Mesenteric fat pad (tissue), 1 donor: ENCODE results near the gene PRAC1. TPM values are rescaled to one million over a fixed set of nuclear protein-coding genes. Genes with fewer than 3 reads are reported as not detected.
"Not testable (repeated sequence)": the region's sequence is repeated elsewhere in the genome, so short reads cannot be mapped to it uniquely, and the experiment has no call there.

ENCODE experiments used
- DNase-seq: peaks from one replicate; pipeline ENCODE4 v3.0.0-alpha.2; 2020; ENCODE audit warnings: low spot score
- total RNA-seq: library from RNA; stranded (reverse); fragmentation: NEBNext Ultra II Directional; extraction: Animal tissue kit (Norgen Biotek cat#: 25700); gene quantifications from one replicate; pipeline ENCODE4 v1.2.1, GENCODE V29; 2021
- donor health status: DM: yes; HTN: yes; CAD: no.

PRAC1 gene
- total RNA-seq, 1 donor from 2014 or later: not detected

DNA sequence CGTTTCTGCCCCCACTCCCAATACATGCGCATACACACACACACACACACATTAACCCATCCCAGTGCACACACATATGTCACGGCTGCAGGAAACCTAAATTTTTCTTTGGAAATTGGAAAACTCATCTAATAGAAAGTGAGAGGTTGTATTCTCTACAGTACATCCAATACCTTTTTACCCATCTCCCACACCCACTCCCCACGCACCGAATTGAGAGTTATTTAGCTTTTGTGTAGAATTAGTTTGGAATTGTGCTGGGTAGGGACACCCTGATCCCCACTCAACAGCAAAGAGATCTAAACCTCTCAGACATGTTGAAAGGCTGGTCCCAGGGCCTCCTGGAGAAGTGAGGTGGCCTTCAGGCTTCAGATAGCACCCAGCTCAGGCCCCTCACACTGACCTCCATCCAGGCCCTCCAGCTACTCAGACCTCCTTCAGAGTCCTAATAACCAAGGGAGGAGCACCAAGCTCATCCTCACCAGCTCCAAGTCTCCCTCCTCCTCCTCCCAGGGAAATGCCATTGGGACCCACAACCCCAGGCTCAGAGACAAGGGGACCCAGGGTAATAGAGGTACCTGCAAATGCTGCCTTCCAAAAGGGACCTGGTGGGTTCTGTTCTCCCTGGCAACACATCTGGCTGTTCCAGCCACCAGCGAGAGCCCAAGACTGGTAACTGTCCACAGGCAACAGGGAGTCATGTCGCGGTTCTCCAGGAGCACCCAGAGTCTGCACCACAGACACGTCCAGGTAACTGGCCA, 5.3 kb upstream of the PRAC1 start:
- no peak for DNase-seq

DNA sequence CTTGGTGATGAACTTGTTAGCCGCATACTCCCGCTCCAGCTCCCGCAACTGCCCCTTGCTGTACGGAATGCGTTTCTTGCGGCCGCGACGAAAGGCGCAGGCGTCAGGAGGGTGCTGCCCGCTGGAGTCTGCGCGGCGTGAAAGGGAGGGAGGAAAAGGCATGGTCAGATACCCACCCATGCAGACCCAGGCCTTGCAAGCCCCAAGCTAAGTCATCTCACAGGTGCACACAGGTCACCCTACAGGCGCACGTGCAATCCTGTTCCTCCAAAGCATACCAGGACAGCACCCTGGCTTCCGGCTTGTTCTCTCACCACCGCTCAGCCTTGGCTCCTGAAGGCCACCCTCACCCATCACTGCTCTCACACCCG, 4.6 kb upstream of the PRAC1 start:
- DNase-seq: no peak

DNA sequence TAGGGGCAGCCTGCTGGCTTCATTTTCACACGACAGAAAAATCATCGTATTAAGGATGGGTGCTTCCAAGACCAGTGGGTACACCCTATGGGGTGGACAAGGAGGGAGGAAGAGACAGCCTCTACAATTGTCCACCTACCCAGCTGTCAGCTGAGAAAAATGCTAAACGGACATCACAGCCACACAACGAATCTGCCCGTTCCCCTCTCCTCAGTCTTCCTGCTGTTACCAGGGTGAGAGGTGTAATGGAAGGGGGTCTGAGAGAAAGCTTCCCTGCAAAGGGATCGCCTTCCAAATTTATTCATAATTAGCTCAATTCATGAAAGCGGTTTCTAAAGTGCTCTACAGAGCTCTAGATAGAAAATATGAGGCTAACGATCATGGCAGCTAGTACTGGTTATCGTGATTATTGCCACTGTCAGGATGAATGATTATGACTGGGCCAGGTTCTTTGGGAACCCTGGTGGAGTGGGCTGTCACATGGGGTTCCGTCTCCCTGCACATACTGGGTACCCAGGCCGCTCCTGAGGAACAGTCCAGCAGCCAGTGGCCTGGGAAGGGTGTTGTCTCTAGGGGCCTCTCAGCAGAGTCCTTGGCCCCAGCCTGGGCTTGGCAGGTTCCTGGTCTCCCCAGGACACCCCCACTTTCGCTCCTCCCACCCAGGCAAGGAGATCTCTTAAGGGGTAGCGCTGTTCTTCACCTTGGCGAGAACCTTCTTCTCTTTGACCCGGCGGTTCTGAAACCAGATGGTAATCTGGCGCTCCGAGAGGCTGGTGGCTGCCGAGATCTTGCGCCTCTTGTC, 4.0 kb upstream of the PRAC1 start:
- no peak for DNase-seq

DNA sequence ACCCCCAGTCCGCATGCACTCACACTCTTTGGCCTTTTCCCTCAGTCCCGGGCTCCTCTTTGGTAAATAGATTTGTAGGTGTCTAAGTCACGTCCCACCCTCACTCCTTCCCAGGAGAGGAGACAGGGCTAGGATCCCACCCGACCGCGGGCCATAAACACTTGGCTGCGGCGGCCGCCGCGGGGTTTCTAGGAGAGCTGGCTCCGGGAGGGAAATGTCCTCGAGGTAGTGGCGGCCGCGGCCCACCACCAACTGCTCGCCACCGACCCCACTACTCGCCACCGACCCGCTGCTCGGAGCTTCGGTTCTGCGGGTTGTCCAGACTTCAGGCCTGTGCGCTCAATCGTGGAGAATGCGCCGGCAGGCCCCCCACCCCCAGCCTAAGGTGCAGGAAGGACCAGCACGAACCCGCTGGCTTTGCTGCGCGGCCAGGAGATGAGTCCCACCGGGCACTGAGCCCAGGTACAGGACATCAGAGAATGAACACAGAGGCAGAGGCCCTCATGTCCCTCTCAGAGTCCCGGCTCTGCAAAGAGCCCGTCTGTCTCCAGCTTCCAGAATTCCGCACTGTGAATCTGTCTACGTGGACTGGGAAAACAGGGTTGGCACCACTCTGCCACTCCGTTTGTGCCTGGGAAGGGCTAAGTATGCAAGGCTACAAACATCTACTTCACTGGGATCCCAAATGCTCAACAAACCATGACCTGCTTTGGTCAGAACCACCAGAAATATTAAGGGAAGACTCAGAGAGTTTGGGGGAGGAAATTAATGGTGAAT, 3.2 kb upstream of the PRAC1 start:
- no peak for DNase-seq

DNA sequence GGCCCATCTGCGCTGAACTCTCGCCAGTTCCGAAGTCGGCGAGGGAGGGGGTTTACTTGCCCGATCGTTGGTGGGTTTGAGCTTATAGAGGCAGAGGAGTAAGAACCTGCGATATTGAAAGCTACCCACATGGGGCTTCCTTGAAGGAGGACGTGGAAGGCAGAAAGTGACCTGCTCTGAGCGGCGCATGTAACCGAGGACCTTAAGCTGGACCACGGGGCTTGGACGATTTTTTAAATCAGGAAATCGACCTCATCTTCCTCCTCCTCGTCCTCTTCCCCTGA, 2.6 kb upstream of the PRAC1 start:
- DNase-seq: no peak

DNA sequence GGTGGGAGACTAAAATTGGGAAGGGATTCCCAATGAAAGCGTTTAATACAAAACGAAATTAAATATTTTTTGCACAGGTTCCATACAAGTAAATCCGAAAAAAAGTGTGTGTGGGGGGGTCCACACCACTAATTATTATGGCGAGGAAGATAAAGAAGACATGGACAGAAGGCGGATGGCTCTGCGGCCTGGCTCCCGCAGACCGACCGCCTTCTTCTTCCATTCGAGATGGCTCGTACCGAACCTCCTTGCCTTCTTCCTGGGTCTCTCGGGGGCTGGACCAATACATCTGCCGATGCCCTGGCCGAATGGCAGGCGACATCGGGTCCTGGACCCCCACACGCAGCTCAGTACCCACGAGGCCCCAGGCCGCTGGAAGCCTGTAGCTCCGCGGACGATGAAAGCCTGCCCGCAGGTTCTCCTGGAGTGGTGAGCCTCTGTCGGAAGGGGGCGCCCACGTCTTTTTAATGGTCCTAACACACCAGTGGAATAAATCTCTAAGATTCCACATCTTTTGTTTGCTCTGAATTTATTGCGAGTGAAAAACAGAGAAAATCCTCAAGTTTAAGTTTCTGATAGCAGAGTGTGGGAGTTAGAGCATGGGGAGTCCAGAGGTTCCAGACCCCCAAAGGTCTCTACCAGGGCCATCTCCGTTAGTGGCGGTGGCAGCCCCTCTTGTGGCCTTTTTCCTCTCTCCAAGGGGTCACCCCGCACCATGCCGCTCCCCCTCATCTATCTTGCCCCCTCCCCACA, 2.1 kb upstream of the PRAC1 start:
- no peak for DNase-seq

DNA sequence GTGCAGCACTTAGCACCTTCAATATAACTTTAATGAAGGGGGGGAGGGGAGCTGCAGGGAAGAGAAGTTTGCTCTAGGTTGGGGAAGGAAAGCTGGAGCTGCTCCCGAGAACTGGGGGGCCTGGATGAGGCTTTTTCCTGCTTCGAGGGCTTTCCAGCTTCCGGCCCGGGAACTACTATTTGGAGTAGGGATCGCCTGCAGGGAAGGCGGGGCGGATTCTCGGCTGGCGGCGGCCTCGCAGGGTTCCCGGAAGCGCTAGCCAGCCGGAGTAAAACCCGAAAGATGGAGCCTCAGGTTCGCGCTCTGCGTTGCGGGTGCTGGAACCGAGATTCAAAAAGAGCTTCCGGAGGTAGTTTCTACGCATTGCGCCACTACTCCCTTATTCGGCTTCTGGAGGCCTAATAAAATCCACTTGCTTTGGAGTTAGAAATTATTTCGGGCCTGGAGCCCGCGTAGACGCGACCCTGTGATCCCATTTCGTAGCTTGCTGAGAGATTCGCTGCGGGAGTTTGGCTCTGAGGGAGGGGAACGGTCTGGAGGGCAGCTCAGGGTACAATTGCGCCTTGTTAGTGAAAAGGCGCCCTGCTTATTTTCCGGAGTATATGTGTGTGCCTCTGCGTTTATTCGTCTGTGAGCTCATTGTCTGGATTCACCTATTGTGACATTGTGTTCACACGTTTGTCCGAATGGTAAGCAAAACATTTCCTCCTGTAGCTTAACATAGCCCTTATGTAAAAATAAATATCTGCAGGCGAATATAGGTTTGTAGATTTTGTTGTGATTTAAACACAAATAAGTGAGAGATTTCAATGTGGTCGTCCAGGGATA, 1.3 kb upstream of the PRAC1 start:
- no peak for DNase-seq

DNA sequence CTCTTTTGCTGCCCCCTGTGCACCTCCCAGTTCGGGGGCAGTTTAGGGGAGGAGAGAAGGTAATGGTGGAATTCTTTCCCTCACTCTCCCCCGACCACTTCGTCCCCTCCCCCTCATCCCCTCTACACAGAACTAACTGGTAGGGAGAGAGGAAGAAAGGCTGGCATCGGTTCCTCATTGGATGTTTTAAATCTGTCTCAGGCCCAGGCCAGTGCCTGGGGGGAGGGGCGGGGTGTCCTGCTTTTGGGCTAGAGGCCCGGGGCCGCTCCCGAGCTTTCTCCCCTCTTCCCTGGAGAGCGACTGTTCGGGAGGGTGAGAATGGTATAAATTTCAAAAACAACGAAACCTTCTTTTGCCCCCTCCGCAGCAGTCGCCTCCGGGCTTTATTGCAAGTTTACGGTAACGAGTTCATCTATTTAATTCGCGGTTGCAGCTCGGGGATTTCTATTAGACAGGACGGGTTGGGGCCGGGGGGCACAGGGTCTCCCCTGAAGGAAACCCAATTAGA, 651 bp upstream of the PRAC1 start, which contains the start of gene PRAC2:
TSS of gene PRAC2 (plus strand) at position 271 of the 508 bp plus-strand sequence. CDS start 1,226 bp downstream, outside the sequence.
- DNase-seq: no peak

DNA sequence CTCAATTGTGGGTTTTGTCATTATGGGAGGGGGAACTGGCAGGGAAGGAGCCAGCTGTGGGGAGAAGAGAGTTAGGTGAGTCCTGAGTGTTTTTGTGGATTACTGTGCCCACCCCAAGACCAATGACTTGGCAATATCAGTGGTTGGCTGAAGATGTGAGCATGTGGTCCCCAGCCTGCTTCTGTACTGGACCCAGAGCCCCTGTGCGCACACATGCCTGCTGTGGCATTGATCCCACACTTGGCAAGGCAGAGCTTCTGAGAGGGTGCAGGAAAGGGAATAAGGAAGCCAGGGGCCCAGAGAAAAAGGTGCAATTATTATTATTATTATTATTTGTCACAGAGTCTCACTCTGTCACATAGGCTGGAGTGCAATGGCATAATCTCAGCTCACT, 1.3 kb downstream of the PRAC1 start:
- DNase-seq: no peak

DNA sequence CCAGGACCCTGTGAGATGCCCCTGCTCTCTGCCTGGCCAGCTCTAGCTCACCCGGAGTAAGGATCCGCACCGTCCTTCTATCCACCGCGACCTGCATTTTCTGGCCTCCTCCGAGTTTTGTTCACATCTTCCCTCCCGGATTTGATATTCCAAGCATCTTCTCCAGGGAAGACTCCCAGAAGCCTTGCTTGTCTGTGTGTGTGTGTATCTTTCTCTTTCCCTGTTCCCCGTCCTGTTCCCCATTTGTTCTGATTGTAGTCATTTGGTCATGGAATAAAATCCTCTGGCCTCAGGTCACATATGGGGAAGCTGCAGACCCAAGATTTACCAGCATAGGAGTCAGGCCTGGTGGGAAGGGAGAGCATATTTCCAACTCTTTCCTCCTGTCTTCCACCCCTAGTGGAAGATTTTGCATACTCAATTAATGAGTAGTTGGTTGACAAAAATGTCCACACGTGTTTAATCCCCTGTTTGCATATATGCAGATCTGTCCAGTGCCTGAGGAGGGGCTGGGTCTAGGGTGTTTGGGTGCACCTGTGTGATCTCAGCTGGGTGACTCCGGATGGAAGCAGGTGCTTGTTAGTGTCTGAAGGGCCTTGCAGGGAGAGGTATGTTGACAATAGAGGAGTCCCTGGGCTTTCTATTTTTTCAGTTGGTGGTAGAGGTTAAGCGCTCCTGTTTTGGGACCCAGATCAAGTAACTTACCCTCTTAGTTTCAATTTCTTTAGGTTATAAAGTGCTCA, 1.9 kb downstream of the PRAC1 start:
- DNase-seq: no peak

DNA sequence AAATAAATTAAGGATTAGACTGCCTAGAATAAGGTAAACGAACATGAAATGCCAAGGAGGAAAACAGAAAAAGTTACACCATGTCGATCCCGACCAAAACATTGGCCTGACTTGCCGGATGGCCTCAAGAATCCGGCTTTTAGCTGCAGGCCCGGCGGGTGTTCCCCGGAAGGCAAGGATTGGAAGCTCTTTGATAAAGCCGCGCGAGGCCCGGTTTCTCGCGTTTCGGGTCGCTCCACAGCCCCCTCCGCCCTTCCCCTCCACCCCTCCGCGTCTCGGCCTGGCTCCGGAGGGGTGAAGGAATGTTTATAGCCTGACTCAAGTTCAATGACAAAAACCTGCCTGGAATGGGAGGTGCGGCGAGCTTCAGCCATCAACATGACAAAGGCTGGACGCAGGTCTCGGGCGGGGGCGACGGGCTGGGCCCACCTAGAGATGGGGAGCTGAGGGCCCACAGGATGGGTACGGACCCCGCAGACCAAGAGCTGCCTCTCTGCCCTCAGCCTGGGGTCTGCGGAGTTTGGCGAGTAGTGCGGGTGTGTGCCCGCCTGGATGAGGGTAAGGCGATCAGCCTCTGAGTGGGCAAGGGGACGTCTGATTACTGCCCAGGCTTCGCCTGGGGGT, 2.6 kb downstream of the PRAC1 start:
- no peak for DNase-seq

DNA sequence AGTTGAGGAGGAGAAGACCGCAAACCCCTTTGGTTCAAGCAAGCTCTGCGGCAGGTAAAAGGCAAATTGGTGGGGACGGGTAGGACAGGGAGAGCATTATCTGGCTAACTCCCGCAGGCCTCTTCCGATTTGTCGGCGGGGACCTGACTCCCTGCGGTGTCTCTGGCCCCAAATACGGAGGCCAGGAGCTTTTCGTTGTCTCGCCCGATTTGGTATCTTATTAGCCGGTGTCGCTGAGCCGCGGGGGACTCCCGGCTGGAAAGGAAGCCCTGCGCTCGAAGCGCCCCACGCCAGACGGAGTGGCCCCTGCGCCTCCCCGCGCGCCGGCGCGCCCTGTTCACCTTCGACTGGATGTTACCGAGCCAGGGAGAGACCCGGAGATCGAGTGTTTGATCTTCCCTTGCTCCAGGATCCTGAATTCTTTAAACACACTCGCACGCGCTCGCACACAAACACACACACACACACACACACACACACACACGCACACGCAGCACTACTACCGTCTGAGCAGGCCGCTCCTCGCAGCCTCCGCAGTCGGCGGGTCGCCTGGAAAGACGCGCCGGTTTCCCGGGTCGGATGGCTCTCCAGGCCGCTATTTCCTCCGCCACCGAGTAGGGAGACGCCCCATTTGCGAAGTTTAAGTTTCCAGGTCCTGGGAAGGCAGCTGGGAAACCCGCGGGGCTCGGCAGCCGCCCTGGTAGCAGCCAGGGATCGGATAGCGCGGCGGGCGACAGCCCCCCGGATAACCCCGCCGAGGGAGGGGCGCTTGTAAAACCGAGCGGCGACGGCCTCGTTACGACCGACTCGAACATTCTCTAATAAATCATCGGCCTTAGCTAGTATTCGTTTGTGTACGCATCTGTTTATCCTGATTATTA, 3.3 kb downstream of the PRAC1 start:
- no peak for DNase-seq

DNA sequence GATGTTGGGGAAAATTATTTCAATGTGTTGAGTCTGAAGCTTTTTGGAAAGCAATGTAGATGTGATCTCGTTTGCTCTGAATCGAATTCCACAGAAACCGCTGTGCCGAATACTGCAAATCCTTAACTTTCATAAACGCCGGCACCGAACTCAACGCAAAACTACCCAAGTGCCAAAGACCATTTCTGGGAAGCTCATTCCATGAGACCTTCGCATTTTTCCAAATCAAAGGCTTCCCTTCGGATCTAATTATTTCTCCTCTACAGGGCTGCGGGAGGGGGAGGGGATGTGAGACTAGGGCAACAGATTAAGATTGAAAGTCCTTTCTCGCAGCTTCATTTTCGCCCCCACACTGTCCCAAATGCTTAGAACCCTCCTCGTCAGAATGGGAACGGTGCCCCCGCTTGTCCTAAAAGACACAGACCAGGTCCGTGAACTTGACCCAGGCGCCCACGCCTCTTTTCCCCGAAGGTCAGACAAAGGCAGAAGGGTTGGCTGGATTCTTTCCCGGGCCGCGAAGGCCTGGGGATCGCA, 4.0 kb downstream of the PRAC1 start:
- DNase-seq: no peak

DNA sequence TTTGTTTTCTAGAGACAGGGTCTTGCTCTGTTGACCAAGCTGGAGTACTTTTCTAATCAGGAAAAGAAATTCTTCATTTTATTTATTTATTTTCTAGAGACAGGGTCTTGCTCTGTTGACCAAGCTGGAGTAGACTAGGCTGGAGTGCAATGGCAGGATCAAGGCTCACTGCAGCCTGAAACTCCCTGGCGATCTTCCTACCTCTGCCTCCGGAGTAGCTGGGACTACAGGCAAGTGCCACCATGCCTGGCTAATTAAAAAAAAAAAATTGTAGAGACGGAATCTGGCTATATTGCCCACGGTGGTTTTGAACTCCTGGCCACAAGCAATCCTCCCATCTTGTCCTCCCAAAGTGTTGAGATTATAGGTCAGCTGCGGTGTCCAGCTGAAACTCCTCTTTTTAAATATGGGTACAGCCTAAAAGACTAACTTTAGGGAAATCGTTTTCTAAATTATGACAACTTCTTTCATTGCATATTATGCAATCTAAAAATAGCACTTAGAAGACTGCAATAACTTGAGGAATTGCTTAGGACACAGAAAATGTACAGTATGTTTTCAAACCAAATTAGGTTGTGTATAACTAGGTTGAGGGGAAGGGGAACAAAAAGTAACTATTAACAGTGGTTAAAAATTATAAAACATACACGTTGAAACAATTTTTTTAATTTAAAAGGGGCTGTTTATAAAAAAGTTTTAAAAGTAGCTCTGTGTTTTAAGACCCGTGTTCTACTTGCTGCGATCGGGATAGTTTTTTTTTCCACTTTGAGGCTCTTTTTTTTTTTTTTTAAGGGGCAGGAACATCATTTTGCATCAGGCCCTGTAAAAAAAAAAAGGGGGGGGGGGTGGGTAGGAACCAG, 4.7 kb downstream of the PRAC1 start:
- no peak for DNase-seq

DNA sequence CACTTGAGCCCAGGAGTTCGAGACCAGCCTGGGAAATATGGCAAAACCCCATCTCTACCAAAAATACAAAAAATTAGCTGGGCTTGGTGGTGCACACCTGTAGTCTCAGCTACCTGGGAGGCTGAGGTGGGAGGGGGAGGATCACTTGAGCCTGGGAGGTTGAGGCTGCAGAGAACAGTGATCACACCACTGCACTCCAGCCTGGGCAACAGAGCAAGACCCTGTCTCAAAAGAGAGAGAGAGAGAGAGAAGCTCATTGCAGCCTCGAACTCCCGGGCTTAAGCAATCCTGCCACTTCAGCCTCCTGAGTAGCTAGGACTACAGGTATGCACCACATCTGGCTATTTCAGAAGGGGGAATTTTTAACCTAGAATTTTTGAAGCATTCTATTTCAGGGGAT, 5.8 kb downstream of the PRAC1 start:
- DNase-seq: not testable (repeated sequence)

DNA sequence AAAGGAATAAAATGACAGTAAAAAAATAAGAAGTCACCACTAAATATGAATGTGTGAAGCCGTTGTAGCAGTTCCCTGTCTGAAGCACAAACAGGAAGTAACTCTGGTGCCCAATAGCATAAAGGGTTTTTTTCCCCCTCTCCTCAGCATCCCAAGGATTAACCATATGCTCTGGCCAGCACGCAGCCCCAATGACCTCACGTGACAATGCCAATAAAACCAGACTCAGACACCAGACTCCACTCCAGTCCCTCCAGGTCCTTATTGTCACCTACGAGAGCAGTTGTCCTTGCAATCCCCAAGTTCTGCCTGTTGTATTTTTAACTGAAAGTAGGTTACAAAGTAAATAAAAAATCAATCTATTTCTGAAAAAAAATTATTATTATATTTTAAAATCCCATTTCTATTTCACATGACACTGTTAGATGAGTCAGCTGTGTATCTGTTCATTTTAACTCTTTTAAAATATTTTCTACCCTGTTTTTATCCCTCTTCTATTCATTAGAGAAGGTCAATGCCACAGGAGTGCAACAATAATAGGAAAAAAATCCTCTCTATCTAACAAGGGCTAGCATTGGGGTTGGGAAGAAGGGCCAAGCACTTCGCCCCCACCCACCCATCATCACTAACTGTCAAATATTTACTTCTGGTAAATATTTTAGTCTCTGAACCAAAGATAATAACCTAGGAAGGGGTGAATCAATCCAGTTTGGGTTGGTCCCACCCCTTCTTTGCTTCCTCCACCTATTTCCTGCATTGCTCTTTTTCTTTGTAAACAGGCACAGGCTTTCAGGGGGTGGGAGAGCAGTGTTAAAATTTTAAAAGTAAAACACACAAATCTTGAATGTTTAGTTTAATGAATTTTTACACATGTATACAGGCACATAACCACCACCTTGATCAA, 6.6 kb downstream of the PRAC1 start:
- no peak for DNase-seq
